Measurements from ENCODE around the gene CIAO2A. TPM values are rescaled to one million over a fixed set of nuclear protein-coding genes. Genes with fewer than 3 reads are reported as not detected.
"Not testable (repeated sequence)": the region's sequence is repeated elsewhere in the genome, so short reads cannot be mapped to it uniquely, and the experiment has no call there.

CIAO2A gene
- 57.9 TPM for total RNA-seq
- long read RNA-seq, transcript CIAO2A-202 (4 exons, 826 nt): minor isoform, 5 of 67 reads
- long read RNA-seq, transcript CIAO2A-201 (5 exons, 1,105 nt): major isoform, 60 of 67 reads
- long read RNA-seq, partial matches to known transcripts: 0 of 67 reads
- long read RNA-seq, other reads (novel, unspliced or antisense): 1 of 67 reads

DNA sequence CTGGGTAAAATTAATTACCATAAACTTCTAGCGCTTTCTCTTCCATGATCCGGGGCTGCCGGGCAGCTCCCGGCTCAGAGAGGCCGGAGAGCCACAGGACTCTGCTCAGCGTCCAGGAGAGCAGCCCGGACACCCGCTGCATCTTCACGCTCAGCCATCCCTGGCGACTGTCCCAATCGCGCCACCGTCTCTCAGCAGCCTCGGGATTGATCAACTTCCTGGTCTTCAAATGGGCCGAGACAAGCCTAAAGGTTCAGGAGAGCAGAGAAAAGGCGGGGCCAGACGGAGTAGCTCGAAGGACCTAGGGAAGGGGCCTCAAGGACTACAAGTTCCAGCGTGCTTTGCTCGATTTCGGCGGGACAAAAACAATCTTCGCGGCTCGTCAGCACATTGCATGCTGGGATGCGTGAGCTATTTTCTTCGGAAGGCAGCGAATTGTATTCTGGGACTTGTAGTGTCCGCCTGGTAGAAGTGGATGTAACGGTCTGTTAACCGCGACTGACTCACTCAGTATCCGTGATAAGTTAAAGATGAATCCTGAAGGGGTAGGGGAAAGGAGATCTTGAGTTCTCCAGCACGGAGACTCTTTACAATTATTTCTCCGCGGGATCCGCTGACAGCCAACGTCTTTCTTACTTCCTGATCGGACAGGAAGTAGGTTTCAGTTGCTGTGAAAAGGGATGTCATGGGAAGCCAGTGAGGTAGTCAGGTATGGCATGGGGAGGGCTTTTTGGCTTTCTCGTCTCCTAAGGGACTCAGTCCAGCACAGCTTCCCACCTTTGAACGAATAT is at the start of gene CIAO2A:
CIAO2A (minus strand) TSS at position 212 of the 791 bp plus-strand sequence; CDS start at position 142, 70 bp downstream.
- DNase-seq (peak; percentile 95), ATAC-seq (ENCODE audit: poor library complexity) (peak; percentile 86)
- intact Hi-C loops (cut with DNase I): no loop called here

DNA sequence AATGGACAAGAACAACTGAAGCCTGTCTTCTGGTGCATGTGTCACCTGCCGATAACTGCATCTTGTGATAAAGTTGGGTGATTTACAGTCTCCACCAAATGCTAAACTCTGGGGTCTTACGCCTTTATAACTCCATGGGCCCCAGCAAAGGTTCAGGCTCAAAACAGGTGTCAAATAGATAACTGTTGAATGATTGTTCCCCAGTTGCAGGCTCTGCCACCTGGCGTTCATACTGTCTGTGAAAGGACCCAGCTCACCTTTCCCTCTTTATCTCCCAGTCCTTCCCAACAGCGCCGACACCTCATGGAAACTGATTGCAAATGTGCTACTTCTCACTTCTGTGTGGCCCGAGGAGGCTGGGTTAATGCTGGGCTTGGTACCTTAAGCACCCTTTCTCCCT is 49.6 kb upstream of the CIAO2A start:
- intact Hi-C loops (cut with DNase I): no loop called here
- DNase-seq: no peak
- no peak for ATAC-seq (ENCODE audit: poor library complexity)

GRCh38 chr15:64141798-64142512 is 48.3 kb upstream of the CIAO2A start:
- intact Hi-C loops (cut with DNase I): no loop called here
- DNase-seq (no peak), ATAC-seq (ENCODE audit: poor library complexity) (no peak)

GRCh38 chr15:64138331-64138941 is 44.8 kb upstream of the CIAO2A start:
- no peak for DNase-seq
- no peak for ATAC-seq (ENCODE audit: poor library complexity)
- intact Hi-C loops (cut with DNase I): no loop called here

GRCh38 chr15:64137226-64137833 is 43.7 kb upstream of the CIAO2A start:
- DNase-seq (no peak), ATAC-seq (ENCODE audit: poor library complexity) (peak; percentile 43)
- intact Hi-C loops (cut with DNase I): no loop called here

DNA sequence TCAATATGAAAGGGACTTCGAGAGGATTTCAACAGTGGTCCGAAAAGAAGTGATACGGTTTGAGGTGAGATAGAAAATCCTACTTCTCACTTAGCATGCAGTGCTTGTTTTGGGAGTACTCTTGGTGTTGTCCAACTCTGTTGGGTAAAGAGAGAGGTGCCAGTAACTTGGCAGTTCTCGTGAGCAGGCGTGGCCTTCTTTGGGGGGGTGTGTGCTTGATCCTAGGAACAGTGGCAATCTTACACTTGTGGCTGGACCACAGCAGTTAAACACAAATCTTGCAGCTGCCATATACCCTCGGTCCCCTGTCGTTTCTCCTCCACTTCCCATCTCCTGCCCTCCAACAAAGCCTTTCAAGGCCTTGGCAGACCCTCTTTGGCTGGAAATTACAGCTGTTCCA is 42.7 kb upstream of the CIAO2A start:
- intact Hi-C loops (cut with DNase I): no loop called here
- ATAC-seq (ENCODE audit: poor library complexity): no peak
- no peak for DNase-seq

DNA sequence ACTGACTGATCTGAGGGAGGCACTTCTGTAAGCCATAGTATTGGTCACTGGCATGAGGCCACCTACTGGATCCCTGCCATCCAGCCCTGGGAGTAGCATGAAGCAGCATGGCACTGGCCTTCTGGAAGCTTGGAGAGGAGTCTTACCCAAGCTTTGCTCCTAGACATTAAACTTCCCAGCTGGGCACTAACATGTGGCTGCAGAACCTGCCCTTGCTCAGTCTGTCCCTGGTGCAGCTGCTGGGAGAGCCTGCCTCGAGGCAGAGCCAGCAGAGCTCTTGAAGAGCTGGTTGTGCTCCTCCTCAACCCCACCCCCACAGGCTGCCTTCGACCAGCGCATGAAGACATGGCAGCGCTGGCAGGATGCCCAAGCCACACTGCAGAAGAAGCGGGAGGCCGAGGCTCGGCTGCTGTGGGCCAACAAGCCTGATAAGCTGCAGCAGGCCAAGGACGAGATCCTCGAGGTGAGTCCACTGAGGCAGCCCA is 40.7 kb upstream of the CIAO2A start:
- ATAC-seq (ENCODE audit: poor library complexity) (peak; percentile 48), DNase-seq (peak; percentile 74)
- intact Hi-C loops (cut with DNase I): no loop called here

DNA sequence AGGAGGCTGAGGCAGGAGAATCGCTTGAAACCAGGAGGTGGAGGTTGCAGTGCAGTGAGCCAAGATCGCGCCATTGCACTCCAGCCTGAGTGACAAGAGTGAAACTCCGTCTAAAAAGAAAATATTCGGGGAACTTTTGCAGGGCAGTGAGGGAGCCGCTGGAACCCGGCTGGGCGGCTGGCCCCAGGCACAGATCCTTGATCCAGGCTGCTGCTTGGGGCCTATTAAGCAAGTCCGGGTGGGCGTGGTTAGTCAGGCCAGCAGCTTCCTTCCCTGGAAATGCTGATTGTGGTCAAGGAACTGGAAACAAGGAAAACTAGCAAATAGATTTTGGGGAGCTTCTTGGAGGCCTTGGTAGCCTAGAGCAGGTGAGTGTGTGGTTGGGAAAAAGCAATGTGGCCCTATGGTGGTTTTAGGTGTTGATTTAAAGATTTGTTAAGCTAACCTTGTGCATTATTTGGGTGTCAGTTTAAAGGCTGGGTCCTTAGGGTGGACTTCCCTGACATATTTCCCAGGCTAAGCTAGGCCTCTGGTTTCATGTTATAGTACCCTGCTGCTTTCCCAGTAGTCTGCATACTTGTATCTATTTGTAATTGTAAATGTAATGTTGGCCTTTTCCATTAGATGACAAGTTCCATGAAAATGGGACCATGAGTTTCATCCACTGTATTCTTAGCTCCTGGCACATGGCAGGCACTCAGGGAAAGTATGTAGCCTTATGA is 40.1 kb upstream of the CIAO2A start:
- DNase-seq (no peak), ATAC-seq (ENCODE audit: poor library complexity) (no peak)
- intact Hi-C loops (cut with DNase I): no loop called here

DNA sequence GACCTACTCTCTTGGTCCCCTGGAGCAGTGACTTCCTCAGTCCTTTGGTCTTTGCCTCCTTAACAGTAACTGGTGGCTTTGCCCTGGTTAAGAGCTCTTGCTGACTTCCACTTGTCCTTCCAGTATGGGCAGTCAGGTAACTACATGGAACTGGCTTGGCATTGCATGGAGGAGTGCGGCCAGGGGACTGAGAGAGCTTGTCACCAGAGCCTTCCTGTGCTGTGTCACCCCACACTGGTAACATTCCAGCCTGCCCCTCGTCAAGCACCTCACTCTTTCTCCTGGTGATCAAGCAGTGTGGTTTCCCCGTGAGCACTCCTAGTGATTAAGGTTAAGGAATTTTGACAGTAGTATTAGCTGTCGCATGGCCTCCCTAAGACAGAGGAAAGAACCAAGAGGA is 38.6 kb upstream of the CIAO2A start:
- intact Hi-C loops (cut with DNase I): no loop called here
- ATAC-seq (ENCODE audit: poor library complexity) (peak; percentile 58), DNase-seq (no peak)

DNA sequence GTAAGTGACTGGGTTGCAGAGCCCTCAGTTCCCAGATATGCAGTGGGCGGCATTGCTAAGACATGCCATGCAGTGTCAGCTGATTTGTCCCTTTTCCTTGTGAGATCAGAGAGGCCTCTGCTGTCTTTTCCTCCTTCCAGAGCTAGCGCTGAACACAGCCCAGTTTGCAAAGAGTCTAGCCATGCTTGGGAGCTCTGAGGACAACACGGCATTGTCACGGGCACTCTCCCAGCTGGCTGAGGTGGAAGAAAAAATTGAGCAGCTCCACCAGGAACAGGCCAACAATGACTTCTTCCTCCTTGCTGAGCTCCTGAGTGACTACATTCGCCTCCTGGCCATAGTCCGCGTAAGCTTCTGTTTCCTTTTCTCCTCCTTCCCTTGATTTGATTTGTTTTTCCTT is 37.9 kb upstream of the CIAO2A start:
- ATAC-seq (ENCODE audit: poor library complexity): peak; percentile 59
- DNase-seq: no peak
- intact Hi-C loops (cut with DNase I): no loop called here

- DNase-seq: no peak
- no peak for ATAC-seq (ENCODE audit: poor library complexity)
- intact Hi-C loops (cut with DNase I): no loop called here
These were observed 36.5 kb upstream of the CIAO2A start for GRCh38 chr15:64130159-64130558.

DNA sequence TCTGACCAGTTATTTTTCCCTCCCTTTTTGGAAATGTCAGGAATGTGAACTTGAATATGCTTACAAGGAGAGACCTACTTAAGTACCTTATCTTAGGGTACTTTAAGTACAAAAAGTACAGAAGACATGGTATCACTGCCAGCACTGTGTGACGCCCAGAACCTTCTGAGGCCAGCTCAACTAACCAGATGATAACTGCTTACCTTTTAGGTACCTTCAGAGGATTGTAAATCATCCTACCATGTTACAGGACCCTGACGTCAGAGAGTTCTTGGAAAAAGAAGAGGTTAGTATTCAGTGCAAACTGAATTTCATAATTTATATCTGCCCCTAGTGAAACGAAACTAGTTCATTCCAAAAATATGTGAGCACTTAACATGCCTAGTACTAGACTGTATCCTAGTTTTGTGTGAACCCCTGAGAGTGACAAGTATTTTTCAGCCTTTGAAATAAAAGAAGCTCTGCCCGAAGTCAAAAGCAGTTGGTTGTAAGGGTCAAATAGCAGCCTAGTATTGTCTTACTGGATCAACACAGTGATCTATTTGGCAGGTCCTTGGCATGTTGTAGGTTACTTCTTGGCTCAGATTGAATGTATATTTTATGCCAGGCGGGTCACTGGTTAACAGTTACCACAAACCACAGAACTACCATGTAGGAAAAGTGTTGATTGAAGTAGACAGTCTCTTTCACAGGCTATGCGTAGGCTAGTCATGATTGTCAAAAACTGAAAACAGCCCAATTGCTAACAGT is 34.1 kb upstream of the CIAO2A start:
- no peak for DNase-seq
- intact Hi-C loops (cut with DNase I): no loop called here
- no peak for ATAC-seq (ENCODE audit: poor library complexity)

GRCh38 chr15:64125978-64126377 is 32.3 kb upstream of the CIAO2A start:
- ATAC-seq (ENCODE audit: poor library complexity): no peak
- intact Hi-C loops (cut with DNase I): no loop called here
- no peak for DNase-seq

- no peak for DNase-seq
- ATAC-seq (ENCODE audit: poor library complexity): peak; percentile 28
- intact Hi-C loops (cut with DNase I): no loop called here
These were observed 29.3 kb upstream of the CIAO2A start for GRCh38 chr15:64122936-64123351.

DNA sequence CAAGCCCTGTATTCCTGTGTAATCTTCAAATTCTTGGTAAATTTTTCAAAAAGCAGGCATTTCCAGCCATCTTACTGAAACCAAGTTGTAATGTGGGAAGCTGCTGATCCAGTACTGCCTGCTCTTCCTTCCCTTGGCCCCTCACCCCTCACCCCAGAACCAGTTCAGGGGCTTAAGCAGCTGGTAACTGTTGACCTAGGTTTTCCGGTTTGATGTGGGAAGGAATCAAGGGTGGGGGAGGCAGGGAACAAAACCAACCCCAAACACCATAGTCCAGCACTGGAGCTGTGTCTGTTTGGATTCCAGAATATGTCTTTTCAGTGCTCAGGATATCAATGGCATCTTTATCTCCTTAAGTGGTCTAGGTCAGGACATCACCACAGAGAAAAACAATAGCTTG is 28.8 kb upstream of the CIAO2A start:
- DNase-seq (no peak), ATAC-seq (ENCODE audit: poor library complexity) (no peak)
- intact Hi-C loops (cut with DNase I): no loop called here

DNA sequence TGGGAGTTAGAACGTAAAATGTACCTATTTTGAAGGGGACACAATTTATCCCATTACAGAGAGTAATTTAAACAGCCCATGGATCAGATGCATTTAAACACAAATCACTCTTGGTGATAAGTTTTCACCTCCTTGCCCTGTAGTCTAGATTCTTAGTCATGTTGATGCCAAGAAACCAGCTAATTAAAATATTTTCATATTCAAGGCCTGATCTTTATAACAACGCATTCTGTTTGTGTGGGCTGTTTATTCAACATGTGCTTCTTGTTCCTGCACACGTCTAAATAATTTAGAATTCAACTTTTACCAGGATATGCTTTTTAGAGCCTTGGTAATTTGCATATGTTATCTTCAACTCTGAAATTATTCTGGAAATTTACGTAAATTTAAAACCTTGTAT is 28.0 kb upstream of the CIAO2A start:
- ATAC-seq (ENCODE audit: poor library complexity) (no peak), DNase-seq (no peak)
- intact Hi-C loops (cut with DNase I): no loop called here

- DNase-seq; ATAC-seq (ENCODE audit: poor library complexity); intact Hi-C loops (cut with DNase I): not testable (repeated sequence)
These were observed 26.7 kb upstream of the CIAO2A start for GRCh38 chr15:64120322-64120721.
